ENCODE results near the gene TMEM164.

Gene TMEM164

GRCh38 chrX:110055616-110056015 is 52.7 kb downstream of the TMEM164 start:
- DNase-seq, result no peak
- TF ChIP-seq CTCF (IDR thresholded peaks at IDR 0.05; ENCODE audit: low read depth, low read length), result no peak
- Histone ChIP-seq H3K4me3 (ENCODE audit: low read depth, low read length) (no peak overlapping the region), H3K4me1 (no peaks in the 10 kb centered on the region), H3K36me3 (no peaks in the 10 kb centered on the region), H3K9me3 (no peaks in the 10 kb centered on the region), H3K27me3 (no peaks in the 10 kb centered on the region)

- Histone ChIP-seq H3K4me3 (ENCODE audit: low read depth, low read length) (no peak overlapping the region), H3K36me3 (no peaks in the 10 kb centered on the region), H3K4me1 (no peaks in the 10 kb centered on the region), H3K27me3 (no peaks in the 10 kb centered on the region), H3K9me3 (no peaks in the 10 kb centered on the region)
- no peak for DNase-seq
- no peak for TF ChIP-seq CTCF (IDR thresholded peaks at IDR 0.05; ENCODE audit: low read depth, low read length)
Observed at GRCh38 chrX:110056419-110056818, 53.5 kb downstream of the TMEM164 start.

GRCh38 chrX:110059410-110059809 is 56.5 kb downstream of the TMEM164 start:
- TF ChIP-seq CTCF (IDR thresholded peaks at IDR 0.05; ENCODE audit: low read depth, low read length), result no peak
- no peaks in the 10 kb centered on the region for H3K27me3 ChIP-seq
- no peak for DNase-seq
- no peaks in the 10 kb centered on the region for H3K4me1 ChIP-seq
- no peaks in the 10 kb centered on the region for H3K9me3 ChIP-seq
- H3K4me3 ChIP-seq (ENCODE audit: low read depth, low read length), result no peak overlapping the region
- no peaks in the 10 kb centered on the region for H3K36me3 ChIP-seq

GRCh38 chrX:110060317-110060716 is 57.4 kb downstream of the TMEM164 start:
- H3K9me3 ChIP-seq, result no peaks in the 10 kb centered on the region
- TF ChIP-seq CTCF (IDR thresholded peaks at IDR 0.05; ENCODE audit: low read depth, low read length), result no peak
- no peak for DNase-seq
- no peak overlapping the region for H3K4me3 ChIP-seq (ENCODE audit: low read depth, low read length)
- no peaks in the 10 kb centered on the region for H3K36me3 ChIP-seq
- no peaks in the 10 kb centered on the region for H3K27me3 ChIP-seq
- H3K4me1 ChIP-seq, result no peaks in the 10 kb centered on the region

- Histone ChIP-seq H3K4me1 (no peaks in the 10 kb centered on the region), H3K36me3 (no peaks in the 10 kb centered on the region), H3K4me3 (ENCODE audit: low read depth, low read length) (no peak overlapping the region), H3K27me3 (no peaks in the 10 kb centered on the region), H3K9me3 (no peaks in the 10 kb centered on the region)
- no peak for DNase-seq
- TF ChIP-seq CTCF (IDR thresholded peaks at IDR 0.05; ENCODE audit: low read depth, low read length), result no peak
Observed at GRCh38 chrX:110060846-110061537, 58.1 kb downstream of the TMEM164 start.

- H3K27me3 ChIP-seq, result no peaks in the 10 kb centered on the region
- H3K4me3 ChIP-seq (ENCODE audit: low read depth, low read length), result no peak overlapping the region
- no peak for DNase-seq
- no peaks in the 10 kb centered on the region for H3K9me3 ChIP-seq
- H3K4me1 ChIP-seq, result no peaks in the 10 kb centered on the region
- no peak for TF ChIP-seq CTCF (IDR thresholded peaks at IDR 0.05; ENCODE audit: low read depth, low read length)
- H3K36me3 ChIP-seq, result no peaks in the 10 kb centered on the region
Observed at GRCh38 chrX:110062919-110063318, 60.0 kb downstream of the TMEM164 start.
